ENCODE data around the gene EDC3.
A peak's percentile ranks its signal among the peaks of the same experiment; 100 is the strongest.
"Not testable (repeated sequence)": the region's sequence is repeated elsewhere in the genome, so short reads cannot be mapped to it uniquely, and the experiment has no call there.

EDC3 gene

DNA sequence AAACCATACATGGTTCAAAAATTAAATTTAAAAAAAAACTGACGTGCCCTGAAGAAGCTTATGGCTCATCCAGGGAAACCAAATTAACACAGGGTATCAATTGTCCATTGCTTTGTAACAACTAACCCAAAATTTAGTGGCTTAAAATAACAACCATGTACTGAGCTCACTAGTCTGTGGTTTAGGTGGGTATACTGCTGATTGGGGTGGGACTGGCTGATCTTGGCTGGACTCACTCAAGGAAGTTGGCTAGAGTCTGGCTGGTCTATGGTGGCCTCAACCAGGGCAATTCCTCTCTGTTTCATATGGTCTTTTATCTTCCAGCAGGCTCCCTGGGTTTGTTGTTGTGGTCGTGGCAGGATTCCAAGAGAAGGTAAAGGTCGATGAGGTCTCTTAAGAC lies 14.1 kb upstream of the EDC3 start:
- DNase-seq = no peak

DNA sequence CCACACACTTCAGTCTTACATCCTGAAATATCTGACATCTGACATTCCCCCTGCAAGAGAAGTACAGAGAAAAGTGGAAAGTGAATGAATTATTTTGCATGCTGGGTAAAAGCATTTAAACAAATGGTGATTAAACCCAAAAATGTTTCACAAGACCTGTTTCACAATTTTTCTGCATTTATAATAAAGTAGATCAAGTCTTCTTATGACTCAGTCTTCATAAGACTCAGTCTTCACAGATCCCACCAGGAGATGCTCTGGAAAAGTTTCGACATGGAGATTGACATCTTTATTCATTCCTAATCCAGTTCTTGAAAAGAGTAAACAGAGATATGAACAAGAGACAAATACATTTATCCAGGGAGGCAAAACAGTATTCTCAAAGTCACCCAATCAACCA lies 13.2 kb upstream of the EDC3 start:
- no peak for DNase-seq

DNA sequence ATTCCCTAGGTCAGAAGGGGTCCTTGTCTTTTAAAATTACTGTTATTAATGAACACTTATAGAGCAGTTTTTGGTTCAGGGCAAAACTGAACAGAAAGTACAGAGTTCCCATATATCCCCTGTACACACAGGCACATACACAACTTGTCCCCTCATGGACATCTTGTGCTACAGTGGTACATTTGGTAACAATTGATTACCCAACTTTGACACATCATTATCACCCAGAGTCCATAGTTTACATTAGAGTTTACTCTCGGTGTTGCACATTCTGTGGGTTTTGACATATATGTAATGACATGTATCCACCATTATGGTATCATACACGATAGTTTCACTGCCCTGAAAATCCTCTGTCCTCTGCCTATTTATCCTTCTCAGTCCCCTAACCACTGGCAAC lies 984 bp upstream of the EDC3 start:
- no peak for DNase-seq

DNA sequence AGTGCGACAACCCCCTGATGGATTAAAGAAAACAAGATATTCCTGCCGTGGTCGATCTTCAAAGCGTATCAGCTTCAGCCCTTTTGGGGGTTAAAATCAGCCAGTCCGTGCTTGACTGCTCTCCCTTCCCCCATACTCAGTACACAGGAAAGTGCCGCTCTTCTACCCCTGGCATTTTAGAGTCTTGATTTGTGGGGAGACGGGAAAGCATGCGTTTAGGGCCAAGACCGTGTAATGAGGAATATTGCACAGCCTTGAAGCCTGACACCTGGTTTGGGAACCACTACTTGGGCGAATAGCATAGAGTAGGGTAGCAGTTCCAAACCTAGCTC lies 540 bp upstream of the EDC3 start:
- DNase-seq = no peak

DNA sequence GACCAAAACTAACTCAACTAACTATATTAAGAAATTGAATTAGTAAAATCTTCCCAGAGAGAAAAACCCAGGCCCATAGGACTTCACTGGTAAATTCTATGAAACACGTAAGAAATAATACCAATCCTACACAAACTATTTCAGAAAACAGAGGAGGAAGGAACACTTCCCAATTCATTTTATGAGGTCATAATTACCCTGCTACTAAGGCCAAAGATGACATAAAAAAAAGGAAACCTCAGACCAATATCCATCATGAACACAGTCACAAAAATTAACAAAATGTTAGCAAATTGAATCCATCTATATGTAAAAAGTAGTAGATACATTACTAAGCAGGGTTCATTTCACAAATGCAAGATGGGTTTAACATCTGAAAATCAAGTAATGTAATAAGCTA lies 3.5 kb downstream of the EDC3 start:
- no peak for DNase-seq

DNA sequence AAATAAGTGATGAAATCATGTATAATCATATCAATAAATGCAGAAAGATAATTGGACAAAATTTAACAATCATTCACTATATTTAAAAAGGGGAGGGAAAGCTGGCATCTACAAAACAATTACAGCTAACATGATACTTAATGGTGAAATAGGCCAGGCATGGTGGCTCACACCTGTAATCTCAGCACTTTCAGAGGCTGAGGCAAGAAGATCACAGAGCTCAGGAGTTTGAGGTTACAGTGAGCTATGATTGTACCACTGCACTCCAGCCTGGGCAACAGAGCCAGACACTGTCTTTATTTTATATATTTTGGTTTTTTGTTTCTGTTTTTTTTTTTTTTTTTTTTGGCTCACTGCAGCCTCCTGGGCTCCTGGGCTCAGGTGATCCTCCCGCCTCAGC lies 12.1 kb downstream of the EDC3 start:
- no peak for DNase-seq

DNA sequence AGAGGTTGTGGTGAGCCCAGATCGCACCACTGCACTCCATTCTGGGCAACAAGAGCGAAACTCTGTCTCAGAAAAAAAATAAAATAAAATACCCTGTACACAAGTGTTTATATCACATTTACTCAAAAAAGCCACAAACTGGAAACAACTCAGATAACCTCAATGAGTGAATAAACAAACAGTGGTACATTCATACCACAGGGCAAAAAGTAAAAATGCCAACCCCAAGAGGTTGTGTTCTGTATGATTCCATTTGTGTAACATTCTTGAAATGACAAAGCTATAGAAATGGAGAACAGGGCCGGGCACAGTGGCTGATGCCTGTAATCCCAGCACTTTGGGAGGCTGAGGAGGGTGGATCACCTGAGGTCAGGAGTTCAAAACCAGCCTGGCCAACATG lies 12.9 kb downstream of the EDC3 start:
- DNase-seq = no peak

DNA sequence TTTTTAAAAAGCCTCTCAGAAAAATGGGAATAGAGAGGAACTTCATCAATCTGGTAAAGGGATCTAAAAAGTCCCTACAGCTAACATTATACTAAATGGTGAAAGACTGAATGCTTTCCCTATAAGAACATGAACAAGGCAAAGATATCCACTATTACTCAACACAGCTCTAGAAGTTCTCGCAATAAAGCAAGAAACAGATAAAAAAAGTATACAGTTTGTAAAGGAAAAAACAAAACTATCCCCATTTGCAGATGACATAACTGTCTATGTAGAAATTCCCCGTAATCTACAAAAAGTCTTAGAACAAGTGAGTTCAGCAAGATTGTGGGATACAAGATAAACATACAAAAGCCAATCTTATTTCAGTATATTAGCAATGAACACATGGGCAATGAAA lies 15.4 kb downstream of the EDC3 start:
- DNase-seq = no peak

DNA sequence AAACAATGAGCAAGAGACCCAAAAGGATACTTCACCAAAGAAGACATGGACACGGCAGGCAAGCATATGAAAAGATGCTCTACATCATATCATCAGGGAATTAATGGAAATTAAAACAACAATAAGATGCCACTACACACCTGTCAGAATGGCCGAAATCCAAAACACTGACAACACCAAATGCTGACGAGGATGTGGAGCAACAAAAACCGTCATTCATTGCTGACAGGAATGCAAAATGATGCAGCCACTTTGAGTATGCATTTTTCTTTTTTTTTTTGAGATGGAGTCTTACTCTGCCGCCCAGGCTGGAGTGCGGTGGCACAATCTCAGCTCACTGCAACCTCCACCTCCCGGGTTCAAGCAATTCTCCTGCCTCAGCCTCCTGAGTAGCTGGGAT lies 19.0 kb downstream of the EDC3 start:
- no peak for DNase-seq

DNA sequence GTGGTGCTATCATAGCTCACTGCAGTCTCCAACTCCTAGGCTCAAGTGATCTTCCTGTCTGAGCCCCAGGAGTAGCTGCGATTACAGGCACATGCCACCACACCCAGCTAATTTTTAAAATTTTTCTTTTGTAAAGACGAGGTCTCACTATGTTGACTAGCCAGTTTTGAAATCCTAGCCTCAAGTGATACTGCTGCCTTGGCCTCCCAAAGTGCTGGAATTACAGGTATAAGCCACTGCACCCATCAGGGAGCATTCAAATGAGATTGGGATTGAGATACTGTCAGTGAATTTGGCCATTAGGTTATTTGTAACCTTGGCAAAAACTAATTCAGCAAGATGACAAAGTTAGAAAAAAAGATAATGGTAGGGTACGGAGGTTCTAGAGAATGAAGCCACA lies 21.7 kb downstream of the EDC3 start:
- no peak for DNase-seq

DNA sequence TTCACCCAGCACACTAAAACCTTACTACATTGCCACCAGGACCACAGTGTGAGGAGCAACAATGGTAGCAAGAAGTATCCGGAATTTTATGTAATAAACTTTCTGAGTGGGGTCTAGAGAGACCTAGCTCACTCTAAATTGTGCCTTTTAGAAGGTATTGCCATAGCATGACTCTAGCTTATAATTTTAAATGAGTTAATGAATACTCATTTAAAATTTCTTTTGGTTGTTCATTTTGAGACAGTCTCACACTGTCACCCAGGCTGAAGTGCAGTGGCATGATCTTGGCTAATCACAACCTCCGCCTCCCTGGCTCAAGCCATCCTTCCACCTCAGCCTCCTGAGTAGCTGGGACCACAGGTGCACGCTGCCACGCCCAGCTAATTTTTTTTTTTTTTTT lies 26.2 kb downstream of the EDC3 start:
- DNase-seq = no peak

DNA sequence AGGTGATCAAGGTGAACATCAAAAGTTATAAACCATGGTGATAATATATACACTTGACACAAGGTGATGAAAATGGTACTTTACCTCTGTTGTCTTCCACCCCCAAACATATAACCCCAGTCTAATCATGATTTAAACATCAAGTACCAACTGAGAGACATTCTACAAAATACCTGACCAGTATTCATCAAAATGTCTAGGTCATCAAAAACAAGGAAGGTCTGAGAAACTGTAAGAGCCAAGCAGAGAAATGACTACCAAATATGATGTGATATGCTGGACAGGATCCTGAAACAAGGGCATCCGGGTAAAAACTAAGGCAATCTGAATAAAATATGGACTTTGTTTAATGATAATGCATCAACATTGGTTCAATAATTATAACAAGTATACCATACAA lies 27.8 kb downstream of the EDC3 start:
- no peak for DNase-seq

DNA sequence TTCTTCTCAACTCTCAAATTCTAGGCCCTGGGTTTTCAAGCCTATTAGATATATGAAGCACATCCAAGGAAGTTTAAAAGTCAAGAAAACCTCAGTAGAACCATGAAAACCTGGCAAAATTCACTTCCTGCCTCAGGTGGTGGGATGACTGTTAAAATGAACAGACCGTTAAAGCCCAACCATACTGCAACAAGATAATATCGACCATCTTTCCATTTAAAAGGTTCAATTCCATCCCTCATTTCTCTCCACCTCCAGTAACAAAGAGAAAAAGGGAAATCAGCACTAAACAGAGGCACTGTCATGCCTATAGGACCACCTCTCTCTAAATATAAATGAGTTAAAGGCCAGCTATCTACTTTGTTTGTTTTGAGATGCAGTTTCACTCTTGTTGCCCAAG lies 31.2 kb downstream of the EDC3 start:
- no peak for DNase-seq

DNA sequence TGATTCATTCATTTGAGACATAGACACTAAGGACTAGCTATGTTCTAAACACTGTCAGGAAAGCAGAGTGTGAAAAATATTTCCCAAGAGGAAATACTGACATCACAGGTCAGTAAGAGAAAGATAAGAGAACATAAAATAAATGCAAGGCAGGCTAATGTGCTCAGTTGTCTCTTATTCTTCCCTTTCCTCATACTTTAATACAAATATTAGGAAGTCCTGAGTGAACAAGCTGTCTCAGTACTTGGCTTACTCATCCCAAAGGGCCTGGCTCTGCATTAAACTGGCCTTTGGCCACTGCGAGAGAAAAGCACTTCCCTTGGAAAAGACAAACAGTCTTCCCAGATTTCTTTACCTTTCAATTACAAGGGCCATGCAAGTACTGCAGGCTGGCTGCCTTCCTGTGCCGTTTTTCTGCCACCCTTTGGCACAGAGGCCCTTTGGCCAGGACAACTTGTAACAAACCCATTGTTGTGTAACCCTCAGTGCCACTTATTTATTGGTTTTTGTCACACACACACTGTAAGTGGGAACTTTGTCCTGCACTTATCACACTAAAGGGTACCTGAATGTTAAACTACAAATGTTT lies 31.7 kb downstream of the EDC3 start:
- peak; percentile 35 for DNase-seq

DNA sequence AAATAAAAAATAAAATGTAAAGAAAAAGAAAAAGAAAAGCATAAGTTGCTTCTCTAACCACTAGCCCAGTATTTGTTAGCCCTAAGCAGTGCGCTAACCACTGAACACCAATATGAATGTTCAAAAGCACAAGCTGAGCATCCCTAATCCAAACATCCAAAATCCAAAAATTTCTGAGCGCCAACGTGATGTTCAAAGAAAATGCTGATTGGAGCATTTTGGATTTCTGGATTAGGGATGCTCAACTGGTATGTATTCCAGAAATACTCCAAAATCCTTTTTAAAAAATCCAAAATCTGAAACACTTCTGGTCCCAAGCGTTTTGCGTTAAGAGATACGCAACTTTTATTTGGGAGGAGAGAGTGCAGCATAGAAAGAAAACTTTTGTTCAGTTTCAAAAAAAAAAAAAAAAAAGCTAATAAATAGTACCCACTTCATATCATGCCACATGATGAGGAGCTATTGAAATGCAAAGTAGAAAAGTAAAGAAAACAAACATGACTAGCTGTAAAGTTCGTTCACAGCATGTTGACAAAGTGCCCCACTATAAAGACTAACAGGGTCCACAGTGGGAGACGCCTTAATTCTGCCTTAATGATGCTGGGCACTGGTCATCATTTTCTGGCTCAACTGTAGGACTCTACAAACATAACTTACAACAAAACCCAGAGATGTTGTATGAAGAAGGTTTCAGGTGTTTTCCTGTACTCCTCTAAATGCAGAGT lies 32.4 kb downstream of the EDC3 start:
- no peak for DNase-seq

DNA sequence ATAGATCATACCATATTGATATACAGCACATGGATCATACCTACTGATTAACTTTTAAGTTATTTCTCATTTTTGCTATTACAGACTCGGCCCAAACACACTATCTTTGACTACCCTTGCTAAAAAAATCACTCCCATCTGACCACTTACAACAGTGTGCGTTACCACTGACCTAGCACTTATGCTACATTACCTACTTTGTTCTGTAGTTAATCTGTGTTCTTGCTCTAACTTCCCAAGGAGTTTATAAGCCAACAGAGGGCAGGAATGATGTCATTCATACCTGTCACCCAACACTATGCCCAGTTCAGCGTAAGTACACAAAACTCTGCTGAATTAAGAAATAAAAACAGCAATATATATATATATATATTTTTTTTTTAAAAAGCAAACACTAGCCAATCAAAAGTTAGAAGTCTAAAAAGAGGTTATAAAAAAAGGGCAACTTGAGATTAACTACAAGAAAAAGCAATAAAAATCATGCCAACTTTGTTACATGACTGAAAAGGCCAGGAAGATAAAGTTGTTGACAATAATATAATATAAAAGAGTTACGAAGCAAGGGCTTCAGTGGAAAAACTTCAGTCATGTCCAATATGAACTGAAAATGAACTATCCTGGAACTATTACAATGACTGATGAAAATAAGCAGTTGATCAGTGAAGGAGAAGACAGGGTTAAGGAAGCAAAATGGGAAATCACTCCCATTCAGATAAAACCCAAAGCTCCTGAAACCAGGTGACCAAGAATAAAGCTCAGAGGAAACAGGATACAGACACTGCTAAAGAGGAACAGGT lies 33.6 kb downstream of the EDC3 start:
- DNase-seq = no peak

DNA sequence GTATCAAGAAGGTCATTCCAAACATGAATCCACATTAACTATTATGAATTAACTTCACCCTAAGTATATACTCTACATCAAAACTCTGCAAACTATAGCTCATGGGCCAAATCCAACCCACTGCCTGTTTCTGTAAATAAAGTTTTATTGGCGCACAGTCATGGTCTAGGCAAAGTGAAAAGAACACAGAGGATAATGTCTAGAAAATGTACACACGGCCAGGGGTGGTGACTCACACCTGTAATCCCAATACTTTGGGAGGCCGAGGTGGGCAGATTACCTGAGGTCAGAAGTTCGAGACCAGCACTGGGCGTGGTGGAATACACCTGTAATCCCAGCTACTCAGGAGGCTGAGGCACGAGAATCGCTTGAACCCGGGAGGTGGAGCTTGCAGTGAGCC lies 34.5 kb downstream of the EDC3 start:
- DNase-seq = not testable (repeated sequence)

DNA sequence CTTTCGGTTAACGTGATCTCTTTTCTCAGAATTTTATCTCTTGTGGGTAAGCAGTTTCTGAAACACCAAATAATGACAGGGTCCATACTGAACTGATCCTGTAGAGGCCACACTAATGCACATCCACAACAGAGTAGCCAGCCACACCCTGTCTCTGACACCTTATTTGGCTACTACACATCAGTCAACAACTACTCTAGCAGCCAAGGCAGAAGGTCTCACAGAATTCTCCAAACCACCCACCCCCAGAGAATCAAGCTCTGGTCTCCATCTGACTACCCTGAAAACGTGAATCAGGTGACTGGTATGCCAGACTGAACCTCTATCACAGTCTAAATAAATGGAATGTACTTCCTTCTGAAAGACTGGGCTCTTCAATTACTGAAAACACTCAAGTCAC lies 38.0 kb downstream of the EDC3 start:
- peak; percentile 71 for DNase-seq

DNA sequence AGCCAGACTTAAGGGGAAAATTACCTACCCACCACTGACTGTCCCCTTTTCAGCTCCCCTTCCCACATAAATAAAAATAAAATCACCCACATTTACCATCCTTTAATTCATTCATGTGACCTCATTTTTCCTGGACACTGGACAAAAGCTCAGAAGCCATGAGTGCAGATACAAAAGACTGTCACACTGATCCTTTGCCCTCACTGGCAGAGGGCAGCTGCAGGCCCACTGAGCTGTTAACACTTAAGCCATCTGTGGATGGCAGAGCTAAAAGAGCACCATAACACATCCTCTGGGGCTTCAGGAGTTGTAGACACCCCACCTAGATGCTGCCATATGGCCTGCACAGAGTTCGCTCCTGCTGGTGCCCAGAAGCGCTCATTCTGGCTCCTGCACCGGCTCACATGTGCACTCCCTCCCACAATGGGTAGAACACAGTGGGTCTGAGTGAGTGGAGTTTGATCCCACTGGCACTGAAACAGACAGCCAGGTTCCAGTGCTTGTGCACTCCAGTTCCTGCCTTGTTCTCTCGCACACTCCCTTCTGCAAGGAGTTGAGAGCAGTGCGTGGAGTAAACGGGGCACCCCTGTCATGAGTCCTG lies 38.8 kb downstream of the EDC3 start:
- no peak for DNase-seq

DNA sequence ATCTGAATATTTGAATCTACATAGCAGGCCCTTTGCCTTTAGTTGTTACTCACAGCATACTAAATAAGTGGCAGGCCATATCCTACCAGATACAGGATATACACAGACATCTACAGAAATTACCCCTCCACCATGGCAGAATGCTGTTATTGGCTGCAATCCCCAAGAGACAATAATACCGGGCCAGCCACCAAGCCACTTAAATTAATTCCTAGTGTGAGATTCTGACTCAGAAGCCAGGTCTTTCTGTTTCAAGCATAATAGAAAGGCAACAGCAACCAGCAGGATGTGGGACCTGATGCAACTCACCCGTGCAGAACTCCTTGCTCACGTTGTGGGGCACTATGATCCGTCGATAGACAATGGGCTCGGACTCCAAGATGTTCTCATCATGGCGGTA lies 40.4 kb downstream of the EDC3 start:
- DNase-seq = no peak

DNA sequence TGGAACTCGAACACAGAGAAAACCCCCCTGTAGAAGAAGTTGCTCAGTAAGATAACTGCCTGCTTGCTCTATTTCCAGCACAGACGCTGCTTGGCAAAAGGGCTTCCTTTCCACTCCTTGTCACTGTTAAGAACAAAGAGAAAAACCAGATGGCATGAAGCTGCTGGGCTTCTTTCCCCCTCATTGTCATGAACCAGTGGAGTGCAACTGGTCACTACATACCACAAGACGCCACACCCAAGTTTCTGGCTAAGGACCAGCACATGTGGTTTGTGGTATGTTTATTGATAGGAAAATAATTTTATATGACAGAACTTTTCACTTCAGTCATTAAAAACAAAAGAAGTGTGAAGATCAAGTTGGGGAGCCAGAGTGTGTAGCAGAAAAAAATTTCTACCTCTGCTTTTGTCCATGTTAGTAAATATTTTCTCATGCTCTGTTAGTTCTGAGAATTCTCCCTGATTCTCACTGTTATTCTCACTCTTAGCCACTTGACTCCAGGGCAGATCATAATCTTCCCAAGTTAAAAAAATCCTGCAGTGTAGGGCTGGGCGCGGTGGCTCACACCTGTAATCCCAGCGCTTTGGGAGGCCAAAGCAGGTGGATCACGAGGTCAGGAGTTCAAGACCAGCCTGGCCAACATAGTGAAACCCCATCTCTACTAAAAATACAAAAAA lies 42.3 kb downstream of the EDC3 start:
- DNase-seq = peak; percentile 73

DNA sequence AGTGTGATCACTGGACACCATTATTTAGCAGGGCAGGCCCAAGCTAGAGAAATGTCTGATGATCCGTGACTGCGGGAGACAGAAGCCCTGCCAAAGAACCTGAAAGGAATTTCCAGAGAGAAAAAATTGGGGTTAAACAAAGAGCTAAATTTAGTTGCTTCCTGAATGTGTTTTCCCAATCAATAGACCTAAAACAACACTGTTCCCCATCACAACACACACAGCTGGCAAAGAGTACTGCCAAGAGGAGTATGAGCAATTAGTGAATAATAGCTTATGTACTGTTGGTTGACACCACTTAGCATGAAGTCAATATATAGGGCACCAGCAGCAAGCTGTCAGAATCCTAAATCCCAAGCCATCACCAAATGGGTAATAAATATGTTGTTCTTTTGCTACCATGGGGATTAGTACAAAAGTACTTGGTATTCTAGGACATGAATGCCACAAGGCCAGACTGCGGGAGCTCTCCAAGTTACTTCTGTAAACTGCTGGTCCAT lies 44.5 kb downstream of the EDC3 start:
- DNase-seq = no peak

Measured in EL (cell line).